GM21528 (cell line): ENCODE results near the gene SPTLC3.

ENCODE experiments used
- ATAC-seq: cut with Tn5 transposase; IDR thresholded peaks from one replicate; pipeline ENCODE4 v1.9.1; 2021; ENCODE audit warnings: mild to moderate bottlenecking, moderate library complexity; ENCODE audit not compliant: unreplicated experiment, low FRiP score

SPTLC3 gene

DNA sequence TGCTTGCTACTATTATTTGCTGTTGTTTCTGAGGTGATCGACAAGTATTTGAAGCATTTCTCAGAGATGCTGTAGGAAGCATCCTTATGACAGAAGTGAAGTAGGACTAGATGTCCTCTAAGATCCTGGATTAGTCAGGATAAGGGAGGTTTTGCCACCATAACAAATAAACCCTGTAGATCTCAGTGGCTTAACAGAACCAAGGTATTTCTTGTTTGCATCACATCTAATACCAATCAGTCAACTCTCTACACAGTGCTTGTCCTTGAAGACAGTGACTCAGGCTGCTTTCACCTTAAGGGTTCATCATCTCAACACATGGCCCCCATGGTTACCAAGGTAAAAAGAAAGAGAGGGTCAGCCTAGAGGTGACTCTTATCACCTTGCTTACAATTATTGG, 119.4 kb downstream of the SPTLC3 start:
- no peak for ATAC-seq

DNA sequence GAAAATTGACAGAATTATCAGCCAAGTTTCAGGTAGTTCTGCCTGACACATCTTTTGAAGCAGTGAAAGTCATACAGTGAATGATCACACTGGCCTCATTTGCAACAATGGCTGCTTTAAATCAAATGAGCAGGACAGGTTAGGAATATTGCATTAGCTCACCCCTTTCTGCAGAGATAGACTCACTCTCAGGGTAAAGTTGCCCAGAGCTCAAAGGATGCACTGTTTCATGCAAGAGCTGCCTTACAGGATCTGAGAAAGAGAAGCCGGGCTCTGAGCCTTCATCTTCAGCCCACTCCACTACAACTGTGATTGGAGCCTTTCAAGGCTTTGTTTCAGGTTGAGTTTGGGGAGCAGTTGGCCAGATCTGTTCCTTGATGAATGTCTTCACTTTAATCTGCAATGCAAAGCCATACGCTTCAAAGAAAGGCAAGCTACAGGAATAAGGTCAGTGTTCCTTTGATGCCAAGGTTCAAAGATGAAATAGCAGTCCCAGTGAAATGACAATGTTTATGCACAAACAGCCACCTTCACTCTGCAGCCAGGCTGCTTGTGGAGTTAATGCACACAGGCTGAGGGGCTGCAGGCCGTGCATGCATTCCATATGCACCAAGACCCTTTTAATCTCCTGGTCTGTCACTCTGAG, 121.4 kb downstream of the SPTLC3 start:
- ATAC-seq = no peak

DNA sequence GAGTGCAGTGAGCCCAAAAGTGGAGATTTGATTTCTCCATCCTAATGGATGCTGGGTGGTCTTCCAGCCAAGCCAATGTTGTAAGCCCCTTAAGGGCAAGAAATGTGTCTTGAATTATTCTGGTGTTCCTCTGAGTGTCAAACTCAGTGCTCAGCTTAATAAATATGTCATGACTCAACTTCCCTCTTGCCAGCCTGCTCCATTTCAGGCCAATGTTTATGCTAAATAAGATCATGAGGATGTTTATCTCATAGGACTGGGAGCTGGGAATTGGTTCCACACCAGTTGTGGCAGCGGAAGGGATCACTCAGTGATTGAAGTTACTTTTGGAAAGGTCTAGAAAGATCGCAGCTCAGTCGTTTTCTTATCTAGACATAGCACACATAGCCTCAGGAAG, 121.9 kb downstream of the SPTLC3 start:
- ATAC-seq = no peak

DNA sequence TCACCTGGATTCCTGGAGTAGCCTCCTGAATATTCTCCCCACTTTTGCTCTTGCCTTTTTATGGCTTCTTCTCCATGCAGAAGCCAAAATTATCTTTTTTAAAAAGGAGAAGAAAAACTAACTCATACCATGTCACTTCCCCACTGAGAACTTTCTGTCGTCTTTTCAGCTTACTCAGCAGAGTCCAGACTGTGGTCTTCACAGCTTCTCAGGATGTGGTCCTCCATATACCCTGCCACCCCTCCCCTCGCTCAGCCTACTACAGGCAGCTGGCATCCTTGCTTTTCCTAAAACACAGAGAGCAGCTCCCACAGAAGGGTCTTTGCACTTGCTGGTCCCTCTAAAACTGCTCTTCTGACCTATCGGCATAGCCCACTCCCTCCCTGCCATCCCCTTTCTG, 122.9 kb downstream of the SPTLC3 start:
- ATAC-seq = no peak

DNA sequence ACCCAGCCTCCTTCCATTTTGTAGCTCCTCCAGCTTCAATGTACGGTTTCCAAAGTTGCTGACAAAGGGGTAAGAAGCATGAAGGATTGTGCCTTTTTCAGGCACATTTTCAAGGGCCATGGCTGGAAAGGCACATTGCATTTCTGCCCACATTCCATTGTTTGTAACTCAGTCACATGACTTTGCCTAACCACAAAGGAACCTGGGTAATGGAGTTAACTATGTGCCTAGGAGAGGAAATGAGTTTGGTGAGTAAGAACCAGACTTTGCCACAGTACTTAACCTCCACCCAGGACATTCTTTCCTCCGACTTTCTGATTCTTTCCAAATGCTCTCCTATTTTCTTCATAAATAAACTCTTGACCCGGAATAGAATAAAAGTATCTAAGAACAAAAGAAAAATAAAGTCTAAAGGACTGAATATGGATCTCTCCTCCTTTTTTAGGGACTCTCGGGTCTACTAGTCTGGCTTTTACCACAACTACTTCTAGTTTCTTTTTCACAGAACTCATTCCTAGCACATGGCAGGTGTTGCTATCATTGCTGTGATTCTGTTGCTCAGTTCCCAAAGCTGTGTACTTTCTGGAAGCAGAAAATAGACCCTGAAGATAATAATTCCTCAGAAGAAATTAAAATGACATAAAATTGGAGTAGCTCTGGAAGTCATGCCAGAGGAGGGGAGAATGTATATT, 130.8 kb downstream of the SPTLC3 start:
- ATAC-seq = no peak

DNA sequence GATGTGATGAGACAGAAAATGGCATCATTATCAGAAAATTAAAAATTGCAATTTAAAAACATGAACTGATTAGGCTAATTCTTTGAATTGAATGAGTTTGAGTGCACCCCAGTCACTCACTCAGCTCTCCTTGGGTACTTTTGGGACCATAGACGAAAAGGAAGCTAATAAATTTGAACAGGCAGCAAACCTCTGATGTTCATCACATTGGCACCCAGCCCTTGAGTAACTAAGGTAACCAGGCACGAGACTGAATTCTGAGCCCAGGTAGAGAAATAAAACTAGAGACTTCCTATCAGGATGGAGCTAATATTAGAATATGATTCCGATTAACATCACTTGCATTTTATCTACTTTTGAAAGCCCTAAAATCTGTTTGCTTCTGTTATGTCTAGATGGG, 131.4 kb downstream of the SPTLC3 start:
- ATAC-seq = no peak

DNA sequence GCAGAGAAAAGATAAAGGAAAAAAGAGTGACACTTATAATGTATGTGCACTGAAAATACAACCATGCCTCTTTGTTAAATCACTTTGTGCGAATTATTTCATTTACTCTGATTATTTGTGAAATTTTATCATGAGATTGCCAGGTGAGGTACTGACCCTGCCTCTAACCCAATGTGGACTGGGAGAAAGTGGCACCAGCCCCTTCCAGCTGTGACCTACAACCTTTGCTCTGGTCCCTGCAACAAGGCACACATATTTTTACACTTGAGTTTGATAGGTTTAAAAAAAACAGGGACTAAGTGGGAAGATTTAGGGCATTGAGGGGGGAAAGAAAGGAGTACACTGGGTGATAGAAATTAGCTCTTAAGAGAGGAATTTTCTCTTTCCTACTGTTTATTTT, 132.0 kb downstream of the SPTLC3 start:
- no peak for ATAC-seq

DNA sequence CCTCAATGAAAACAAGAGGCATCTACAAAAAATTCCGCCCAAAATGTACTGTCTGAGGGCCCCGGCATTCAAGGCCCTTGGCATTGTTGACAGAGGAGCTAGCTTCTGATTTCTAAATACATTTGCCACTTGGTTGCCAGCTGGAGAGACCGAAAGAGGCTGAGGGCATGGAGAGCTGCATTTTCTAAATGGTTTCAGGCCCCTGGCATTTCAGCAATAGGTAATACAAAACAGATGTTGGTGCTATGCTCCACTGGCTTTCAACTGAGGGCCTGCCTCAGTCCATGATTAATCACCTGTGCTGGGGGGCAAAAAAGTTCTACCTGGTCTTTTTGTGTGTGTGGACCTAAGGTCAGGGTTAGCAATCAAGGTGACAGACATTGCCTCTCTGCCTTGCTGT, 132.8 kb downstream of the SPTLC3 start:
- ATAC-seq = no peak

DNA sequence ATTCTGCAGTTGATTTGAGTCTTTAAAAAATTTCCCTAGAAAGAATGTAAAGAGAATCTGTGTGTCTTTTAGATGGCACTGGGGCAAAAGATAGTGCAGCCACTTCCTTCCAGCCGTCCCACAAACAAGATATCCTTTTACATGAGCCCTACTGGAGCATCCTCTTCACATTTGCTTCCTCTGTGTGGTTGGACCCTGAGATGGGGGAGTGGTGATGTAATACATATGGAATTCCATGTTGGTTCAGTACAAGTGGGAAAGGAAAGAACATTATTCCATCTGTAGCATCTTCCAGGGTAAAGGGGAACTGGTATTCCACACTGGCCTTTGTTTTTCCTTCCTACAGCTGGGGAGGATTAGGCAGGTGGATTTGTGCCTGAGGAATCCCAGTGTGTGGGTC, 133.4 kb downstream of the SPTLC3 start:
- ATAC-seq = no peak

DNA sequence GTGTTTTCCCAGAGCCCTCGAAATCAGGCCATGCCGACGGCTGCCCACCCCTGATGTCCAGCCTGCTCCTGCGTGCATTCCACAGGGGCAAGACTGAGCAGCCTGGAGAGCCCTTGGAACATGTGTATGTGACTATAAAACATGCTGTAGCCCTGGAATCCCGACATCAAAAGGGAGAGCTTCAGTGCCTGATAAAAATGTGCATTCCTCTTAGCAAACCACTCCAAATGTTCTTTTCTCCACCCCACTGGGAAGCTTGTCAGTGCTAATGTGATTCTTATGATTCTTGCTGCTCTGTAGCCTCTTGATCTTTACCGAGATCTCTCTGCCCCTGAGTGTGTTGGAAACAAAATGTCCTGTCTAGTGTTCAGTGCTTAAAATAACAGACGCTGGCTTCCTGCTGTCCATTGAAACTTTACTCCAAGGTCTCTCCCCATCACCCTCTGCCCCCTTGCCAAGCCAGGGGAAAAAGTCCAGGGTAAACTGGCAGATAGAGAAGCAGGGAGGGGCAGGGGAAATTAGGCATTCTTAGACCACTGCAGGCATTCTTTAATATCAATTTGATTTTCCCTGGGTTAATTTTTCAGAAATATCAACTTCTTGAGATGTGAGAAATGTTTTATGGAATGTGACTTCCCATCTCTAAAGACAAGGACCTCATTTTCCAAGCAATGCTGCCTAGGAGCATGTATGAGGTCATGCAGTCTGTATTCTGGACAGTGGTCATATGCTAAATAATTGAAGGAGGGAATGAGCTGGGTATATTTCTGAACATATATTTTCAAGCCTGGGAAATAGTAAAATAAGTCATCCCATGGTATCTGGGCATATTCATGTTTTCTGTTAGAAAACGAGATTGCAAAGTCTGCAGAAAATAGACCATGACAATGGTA, 138.5 kb downstream of the SPTLC3 start:
- no peak for ATAC-seq

DNA sequence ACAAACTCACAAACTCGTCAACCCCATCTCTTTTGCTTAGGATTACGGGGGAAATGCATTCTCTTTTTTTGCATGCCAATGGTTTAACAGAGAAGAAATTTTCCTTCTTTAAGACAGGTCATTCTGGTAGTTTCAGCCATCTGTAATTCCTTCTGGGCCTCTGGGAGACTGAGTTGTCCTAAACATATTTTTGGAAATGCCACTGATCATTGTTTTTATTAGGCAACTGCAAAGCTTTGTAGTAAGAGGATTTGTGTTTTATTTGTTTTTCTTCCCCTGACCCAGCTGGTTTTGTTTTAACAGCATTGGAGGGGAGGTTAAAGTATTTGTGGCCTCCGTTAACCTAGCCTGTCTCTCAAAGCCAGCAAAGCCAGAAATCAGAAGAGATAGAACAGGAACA, 139.2 kb downstream of the SPTLC3 start:
- ATAC-seq = no peak

DNA sequence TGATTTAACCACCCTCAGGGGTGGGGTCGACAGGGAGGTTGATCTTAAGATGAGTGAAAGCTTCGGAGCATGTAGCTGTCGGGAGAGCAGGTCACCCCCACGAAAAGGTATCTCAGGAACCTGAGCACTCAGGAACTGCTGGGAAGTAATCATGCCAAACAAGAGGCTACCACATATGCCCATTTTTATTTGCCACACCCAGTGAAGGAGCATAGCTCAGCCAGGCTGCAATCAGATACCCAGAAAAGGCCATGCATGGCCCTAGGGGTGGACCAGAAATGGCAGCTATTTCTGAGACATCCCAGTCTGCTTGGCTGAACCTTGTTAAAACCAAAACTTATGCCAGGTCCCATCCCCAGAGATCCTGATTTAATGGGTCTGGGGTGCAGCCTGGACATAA, 139.6 kb downstream of the SPTLC3 start:
- ATAC-seq = no peak

DNA sequence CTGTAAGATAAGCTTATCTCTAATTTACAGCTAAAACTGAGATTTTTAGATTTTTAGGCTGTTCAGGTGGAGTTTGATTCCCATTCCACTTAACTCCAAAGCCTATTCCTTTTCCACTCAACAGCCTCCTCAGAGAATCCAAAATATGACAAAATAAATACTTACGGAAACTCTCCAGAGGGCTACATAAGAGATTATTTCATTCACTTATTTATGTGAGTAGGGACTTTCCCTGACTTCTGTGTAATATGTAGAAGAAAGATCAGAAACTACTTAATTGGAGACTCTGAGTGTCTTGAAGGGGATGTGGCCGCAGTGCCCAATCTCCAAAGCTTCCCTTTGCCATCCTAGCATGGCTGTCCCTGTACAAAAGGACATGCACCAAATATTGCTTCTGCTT, 140.2 kb downstream of the SPTLC3 start:
- no peak for ATAC-seq

DNA sequence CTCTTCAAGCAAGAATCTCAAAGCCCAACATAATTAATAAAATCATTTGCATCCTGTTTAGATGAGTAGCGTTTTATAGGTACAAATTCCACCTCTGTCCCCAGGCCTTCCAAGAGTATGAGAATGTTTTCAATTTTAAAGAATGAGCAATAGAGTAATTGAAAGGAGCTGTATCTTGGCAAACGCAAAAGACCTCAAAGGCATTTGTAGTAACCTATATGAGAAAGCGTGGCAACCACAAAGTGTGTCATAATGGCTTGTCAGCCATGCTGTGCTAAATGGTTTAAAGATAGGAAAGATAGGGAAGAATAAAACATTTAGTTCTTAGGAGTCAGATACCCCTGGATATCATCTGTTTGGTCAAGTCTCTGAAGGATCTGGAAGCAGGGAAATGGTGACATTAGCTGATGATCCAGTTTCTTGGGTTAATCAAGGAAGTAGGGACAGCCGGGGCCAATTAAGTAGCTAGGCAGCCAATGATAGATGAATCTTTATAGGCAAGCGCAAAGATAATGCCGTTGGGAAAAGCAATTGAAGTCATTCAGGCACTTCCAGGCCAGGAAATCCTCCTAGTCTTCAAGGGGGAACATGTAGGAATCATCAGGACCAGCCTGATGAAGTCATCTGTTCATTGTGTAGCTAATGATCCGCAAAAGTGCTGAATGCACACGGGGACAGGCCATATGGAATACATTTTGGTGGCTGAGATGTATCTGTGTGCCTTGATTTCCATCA, 140.8 kb downstream of the SPTLC3 start:
- no peak for ATAC-seq

DNA sequence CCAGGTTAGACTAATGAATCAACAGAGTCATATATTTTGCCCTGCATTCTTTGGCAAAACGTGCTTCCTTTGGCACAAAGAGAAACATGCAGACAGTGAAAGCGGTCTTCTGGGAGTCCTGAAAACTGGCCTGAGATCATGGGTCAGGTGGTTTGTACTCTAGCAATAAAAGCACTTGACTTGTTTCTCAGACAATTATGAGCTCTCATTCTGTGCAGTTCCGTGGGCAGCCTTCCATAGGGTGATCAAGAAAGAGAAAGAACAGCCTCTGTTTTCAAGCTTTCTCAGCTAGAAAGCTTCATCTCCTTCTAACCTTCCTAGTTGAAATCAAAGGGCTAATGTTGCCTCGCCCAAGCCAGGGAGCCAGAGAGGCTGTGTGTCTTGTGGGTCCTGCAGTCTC, 149.6 kb downstream of the SPTLC3 start:
- ATAC-seq = no peak

DNA sequence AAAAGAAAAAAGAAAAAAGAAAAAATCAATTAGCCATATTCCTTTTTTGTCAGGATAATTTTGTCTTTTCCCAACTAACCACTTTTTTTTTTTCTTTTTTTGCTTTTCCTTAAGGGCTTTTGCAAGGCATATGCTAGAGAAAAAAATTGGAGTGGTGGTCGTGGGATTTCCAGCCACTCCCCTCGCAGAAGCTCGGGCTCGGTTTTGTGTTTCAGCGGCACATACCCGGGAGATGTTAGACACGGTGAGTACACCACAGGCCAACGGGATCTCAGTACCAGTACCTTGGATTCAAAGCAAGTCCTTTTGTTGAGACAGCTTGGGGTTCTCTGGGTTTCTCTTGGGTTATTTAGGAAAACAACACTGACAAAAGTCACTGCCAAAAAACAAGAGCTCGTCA, 151.1 kb downstream of the SPTLC3 start:
- ATAC-seq = no peak

DNA sequence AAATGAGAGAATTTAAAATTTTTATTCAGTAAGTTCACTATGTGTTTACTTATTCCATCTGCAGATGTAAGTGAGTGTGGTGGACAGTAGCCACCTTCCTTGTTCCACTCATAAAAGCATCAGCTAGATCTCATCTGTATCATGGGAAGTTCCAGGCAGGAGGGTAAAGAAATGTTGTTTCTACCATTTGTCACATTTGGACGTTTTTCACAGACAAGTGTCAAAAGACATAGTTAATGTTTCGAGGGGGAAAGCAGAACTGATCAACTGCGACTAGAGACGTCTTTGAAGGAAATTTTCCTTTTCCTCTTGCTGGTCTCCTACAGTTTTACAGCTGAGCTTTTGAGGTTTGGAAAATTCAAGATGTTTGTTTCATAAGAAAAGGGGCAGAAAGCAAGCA, 156.4 kb downstream of the SPTLC3 start:
- ATAC-seq = no peak

DNA sequence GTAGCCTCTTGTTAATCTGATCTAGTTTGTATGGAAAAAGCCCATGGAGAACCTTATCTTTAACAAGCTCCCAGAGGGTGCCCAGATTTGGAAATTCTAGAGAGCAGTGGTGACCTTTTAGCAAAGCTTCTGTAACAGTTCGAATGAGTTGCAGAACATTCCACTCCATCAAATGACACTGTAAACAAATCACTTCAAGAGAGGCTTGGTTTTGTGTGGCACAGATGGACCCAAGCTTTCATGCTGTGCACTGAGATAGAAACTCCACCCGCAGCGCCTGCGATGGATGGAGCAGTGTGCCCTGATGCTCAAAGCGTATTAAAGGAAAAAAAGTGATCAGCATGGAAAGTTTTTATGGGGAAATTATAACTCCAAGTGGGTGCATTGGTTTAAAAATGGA, 157.2 kb downstream of the SPTLC3 start:
- ATAC-seq = no peak

DNA sequence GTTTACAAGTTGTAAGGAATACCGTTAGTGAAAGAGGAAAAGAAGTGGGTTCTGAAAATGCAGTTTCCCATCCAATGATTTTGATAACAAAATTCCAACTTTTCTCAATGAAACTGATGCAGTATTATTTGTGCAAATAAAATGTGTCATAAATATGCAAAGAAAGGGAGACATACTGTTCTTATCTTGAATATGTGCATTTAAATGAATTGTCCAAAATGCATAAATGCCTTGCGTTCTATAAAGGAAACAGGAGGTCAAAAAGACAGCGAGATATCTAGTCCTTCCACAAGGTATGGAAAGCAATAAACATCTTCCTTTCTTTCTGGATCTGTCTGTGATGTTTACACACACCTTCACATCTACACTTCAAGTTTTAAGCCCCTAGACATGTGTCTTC, 157.7 kb downstream of the SPTLC3 start:
- ATAC-seq = no peak

DNA sequence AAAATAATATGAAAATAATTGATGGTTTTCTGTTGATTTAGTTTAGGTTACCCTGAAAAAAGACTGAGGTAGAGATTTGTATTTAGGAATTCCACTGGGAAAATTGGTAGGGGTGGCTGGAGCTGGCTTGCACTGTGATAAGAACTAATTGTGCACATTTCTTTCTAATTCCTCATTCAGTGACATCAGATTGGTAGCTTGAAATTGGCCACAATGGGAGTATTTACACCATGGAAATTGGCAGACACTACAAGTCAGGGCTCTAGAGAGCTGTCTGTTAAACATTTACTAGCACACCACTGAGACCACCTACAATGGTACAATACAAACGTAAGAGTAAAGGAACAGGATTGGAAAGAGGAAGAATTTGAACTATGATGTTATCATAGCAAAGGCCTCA, 160.3 kb downstream of the SPTLC3 start:
- no peak for ATAC-seq

DNA sequence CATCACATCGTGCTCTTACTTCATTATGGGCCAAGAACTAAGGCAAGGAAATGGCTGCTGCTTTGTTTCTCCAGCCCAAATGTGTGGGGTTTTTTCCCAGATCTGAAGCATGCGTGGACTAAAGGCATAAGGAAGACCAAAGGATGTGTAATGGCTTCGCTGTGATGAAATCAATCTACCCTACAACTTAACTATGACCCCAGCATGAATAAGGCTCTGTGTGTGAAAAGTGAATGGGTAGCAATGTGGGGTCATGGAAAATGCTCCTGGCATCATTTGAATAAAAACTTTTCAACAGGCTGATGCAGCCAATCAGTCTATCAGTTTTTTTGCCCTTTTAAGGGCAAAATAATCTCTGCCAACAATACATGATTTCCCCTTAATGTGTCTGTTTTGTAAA, 162.0 kb downstream of the SPTLC3 start:
- ATAC-seq = no peak
